ENCODE data around the gene DLG2.
"Not testable (repeated sequence)": the region's sequence is repeated elsewhere in the genome, so short reads cannot be mapped to it uniquely, and the experiment has no call there.

DLG2 gene

GRCh38 chr11:84886344-84886743 lies 740.8 kb downstream of the DLG2 start:
- no peak for DNase-seq

GRCh38 chr11:84884836-84885235 lies 742.3 kb downstream of the DLG2 start:
- DNase-seq, result no peak

DNA sequence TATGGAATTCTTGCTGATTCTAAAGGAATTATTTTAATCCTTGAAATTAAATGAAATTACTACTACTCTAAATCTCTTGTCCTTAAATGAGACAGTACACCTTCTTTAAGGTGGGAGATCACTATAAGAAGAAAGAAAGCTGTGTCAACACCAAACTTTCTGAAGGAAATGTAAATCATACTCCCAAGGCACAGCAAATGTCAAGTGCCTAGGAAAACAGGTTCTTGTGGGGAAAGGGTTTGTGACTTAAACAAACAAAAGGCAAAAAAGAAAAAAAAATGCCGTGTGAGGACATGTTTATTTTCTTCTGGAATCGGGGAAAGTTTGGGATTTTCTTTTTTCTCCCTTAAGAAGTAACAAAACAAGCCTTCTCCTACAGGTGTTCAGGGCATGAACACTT lies 745.1 kb downstream of the DLG2 start:
- no peak for DNase-seq

DNA sequence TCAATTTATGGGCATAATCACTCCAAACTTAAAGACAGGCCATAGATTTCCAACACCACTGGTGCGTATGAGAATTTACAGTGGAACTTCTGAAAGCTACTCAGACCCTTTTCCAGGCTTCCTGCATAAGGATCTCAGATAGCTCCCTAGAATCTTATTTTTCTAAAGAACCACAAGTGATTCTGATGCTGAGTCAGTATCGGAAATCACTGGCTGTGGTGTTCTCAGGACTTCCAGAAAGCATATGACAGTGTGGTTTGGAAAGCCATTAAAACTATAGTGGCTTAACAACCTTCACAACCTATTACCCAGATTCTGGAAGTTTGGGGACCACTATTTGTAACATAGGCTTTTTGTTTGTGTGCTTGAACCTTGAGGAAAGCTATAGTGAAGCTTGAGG lies 756.0 kb downstream of the DLG2 start:
- DNase-seq, result no peak

- DNase-seq, result no peak
These were observed 756.7 kb downstream of the DLG2 start for GRCh38 chr11:84870486-84870885.

DNA sequence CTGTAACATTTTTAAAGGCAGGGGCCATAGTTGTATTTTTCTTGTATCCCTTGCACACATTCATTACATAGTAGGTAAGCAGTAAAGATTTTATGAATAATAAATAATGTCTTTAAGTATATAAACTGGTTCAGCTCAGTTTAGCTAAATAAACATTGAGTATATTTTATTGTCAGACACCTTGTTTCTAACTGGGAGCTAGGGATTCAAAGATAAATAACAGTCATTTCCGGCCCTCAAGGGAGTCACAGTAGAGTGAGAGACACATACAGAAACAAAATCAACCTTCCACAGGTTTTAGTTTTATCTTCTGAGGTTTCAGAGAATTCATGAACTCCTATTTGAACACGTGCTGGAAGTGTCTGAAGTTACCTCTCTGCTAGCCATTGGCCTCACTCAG lies 760.2 kb downstream of the DLG2 start:
- DNase-seq, result no peak

DNA sequence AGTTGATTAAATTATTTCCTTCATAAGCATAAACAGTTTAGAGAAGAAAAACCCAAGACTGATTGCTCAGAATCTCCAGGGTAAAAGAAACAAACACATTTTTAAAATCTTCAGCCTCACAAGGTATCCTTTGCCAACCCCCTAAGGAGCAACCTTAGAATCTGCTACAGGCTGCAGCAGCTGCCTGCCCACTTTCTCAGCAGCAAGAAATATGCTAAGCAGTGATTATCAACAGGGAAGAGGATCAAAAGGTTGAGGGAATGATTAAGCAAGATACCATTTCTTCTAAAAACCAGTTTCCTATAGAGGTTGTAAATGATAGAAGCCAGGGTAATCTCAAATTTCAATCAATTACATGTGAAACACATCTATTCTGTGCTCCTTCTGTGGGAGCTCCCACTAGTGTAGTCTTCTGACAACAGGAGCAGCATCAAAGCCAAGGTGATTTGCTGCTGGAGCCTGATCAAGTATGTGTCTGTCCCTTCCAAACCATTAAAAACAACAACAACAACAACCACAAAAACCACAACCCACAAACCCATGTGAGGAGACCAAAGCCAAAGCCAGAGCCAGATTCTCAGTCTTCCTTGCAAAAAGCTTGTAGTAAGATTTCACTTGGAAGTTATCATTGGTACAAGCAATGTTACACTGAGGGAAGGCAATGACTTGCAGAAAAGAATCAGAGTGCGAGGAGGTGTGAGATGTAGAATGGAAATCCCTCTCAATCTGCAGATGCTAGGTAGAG lies 761.2 kb downstream of the DLG2 start:
- DNase-seq, result no peak

- DNase-seq, result no peak
These were observed 761.9 kb downstream of the DLG2 start for GRCh38 chr11:84865257-84865656.

GRCh38 chr11:84857746-84858145 lies 769.4 kb downstream of the DLG2 start:
- no peak for DNase-seq

- DNase-seq, result no peak
These were observed 771.5 kb downstream of the DLG2 start for GRCh38 chr11:84855508-84856245.

DNA sequence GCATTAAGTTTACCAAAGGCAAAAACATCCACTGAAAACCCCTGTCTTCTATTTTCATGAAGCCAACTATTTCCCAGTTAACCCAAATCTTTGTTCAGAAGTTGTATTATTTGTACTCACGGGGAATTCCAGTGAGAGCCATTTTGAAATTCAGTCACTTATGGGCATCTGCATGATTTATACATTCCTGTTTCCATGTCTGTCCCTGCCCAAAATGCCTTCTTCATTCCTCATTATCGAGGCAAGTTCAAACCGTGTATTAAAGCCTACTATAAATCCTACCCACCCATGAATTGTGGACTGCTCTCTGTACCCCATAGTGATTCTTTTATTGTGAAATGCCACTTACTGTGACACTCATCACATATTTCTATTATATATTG lies 772.7 kb downstream of the DLG2 start:
- no peak for DNase-seq

DNA sequence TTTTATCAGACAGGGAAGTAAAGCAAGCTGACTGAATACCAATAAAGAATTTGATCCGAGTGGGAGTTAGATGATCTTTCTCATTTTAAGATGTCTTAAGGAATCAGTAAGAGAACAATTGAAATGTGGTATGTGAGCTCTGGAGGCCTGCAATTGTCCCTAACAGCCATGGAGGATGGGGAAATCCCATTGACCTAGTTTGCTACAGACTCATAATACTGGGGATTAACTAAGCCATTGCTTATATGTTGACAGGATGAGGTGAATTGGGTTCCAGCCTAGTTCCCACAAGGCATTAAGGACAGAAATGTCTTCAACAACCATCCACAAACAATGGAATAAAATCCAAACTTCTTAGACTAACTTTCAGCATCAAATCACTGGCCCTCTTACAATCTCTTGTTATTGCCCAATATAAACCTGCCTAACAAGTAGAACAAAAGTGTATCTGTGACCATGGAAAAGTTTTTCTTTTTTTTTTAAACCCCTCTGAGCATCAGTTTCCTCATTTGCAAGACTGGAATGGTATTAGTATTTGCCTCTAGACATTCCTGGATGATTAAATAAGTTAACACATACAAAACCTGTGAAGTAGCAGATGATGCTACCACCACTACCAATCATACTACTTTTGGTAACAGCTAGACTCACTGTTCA lies 773.2 kb downstream of the DLG2 start:
- DNase-seq, result no peak

- DNase-seq, result no peak
These were observed 779.3 kb downstream of the DLG2 start for GRCh38 chr11:84847842-84848241.

DNA sequence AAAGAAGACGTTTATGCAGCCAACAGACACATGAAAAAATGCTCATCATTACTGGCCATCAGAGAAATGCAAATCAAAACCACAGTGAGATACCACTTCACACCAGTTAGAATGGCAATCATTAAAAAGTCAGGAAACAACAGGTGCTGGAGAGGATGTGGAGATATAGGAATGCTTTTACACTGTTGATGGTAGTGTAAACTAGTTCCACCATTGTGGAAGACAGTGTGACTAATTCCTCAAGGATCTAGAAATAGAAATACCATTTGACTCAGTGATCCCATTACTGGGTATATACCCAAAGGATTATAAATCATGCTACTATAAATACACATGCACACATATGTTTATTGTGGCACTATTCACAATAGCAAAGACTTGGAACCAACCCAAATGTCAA lies 786.9 kb downstream of the DLG2 start:
- not testable (repeated sequence) for DNase-seq

DNA sequence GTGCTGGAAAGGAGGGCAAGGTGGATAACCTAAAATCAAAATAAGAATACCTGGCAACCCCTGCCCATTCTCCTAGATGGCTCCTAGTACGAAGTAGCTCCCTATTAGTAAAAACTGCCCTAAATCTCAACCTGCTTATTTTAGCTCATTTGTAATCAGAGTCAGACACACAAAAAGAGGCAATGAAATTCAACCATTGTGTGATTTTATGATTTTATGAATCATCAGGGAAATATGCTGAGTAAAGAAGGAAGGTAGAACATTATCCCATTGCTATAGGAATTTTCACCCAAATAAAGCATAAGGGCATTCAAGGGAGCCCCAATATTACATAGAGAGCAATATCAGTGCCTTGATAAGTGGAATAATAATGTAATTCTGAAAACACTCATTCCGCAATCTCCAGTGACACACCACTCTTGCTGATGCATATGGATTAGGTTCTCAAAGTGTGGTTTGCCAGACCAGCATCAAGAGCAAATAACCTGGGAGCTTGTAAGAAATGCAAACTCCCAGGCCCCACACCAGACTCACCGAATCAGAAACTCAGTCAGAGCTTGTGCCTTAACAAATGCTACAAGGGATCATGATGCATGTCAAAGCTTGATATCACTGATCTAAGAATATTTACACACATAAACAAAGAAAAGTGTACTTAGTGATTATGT lies 789.6 kb downstream of the DLG2 start:
- no peak for DNase-seq

DNA sequence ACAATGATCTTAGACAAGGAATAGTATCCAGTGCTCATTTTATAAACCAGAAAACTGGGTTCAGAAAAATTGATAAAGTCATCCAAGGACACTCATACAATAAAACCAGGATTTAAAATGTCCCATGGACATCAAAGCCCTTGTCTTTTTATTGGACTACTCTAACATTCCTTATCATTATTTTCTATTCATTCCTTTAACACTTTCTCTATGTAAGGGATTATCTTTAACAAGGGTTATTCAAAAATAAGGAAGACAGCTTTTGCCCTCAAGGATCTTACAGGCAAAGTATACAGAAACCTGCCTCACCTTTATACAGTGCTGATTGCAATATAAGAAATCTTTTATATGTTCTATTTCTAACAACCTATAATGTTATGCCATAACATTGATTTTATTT lies 790.8 kb downstream of the DLG2 start:
- DNase-seq, result no peak

GRCh38 chr11:84833488-84834088 lies 793.6 kb downstream of the DLG2 start:
- DNase-seq, result no peak

GRCh38 chr11:84830372-84830771 lies 796.8 kb downstream of the DLG2 start:
- no peak for DNase-seq

DNA sequence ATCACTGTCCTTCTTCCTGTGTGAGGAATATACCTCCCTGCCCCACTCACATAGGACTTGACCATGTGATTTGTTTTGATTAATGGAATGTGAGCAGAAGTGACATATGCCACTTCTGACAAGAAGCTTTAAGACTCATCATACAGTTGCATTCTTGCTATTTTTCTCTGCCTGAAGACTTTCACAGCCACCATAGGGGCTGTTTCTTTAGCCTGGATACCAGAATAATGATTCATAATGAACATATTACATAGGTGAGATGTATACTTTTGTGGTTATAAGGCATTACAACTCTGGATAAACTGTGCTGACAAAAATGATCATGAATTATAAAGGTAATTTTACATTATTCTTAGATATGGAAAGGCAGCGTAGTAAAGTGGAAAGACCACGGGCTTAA lies 798.0 kb downstream of the DLG2 start:
- no peak for DNase-seq

- DNase-seq, result no peak
These were observed 798.5 kb downstream of the DLG2 start for GRCh38 chr11:84828616-84829015.

DNA sequence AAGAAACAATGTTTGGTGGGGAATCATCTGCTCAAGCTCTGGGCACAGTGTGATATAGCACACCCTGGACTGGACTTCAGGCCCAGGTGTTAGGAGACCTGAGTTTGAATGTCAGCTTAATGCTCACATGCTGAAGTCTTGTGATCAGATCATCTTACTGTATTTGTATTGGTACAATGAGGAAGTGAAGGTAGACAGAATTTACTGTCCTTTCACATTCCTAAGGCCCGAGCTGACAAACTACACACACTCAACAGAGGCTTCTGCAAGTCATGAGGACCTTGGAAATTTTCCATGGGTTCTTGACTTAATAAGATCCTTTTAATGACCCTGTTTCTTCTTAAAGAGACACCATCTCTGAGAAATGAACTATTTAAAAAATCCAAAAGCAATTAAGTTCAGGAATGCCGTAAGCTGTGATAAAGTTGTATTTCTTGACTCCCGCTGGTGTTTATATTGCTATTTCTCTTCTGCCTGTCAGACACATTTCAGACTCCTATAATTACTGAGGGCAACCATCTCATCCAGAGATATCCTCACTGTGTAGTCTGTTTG lies 802.0 kb downstream of the DLG2 start:
- no peak for DNase-seq

- no peak for DNase-seq
These were observed 802.5 kb downstream of the DLG2 start for GRCh38 chr11:84824624-84825023.

DNA sequence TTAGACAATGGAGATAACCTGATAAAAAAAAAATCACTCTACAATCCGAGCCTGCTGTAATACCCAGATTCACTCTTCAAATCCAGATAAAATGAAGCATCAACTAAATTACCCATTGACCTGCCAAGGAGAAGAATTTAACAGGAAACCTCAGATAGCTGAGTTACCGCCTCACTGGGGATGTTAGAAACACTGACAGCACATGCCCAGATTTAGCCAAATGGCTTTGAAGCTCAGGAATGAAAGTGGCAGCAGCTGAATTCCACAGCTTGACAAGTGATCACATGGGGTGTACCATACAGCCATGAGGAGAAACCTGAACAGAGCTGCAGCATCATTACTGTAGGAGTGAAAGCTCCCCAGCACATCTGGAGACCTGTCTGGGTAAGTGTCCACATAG lies 807.6 kb downstream of the DLG2 start:
- DNase-seq, result no peak
